ENCODE measurements around the gene NSUN3. TPM values are rescaled to one million over a fixed set of nuclear protein-coding genes. Genes with fewer than 3 reads are reported as not detected.

Gene NSUN3
- total and polyA plus RNA-seq, 10 of the 15 experiments (the other 5 are each of a cell fraction or from before 2014, with no cell fraction given): 9.1 to 20.3 (median 11.7) TPM

- Histone ChIP-seq H3K36me3 (ENCODE audit: control insufficient read depth in 2 of 2, insufficient read depth in 2 of 2, low read length in 1 of 2) (peaks cover 5 to 28% of the 10 kb centered on the region in 2 experiments), H3K79me2 (ENCODE audit: control insufficient read depth, insufficient read depth, low read length) (no peaks in the 10 kb centered on the region), H3K9ac (ENCODE audit: control insufficient read depth, insufficient read depth, low read length) (no peak overlapping the region), H3K4me1 (ENCODE audit: control insufficient read depth, insufficient read depth, low read length) (no peaks in the 10 kb centered on the region), H3K27me3 (replicated peaks in 1 of 2; ENCODE audit: control insufficient read depth in 2 of 2, insufficient read depth in 2 of 2, low read length in 1 of 2) (no peaks in the 10 kb centered on the region), H3K4me3 (no peak overlapping the region), H3K9me3 (replicated peaks; ENCODE audit: control insufficient read depth, insufficient read depth, low read length) (no peaks in the 10 kb centered on the region), H3K27ac (ENCODE audit: control insufficient read depth, insufficient read depth) (no peak overlapping the region), H3K4me2 (ENCODE audit: control insufficient read depth, insufficient read depth) (no peak overlapping the region), H4K20me1 (ENCODE audit: control insufficient read depth, insufficient read depth) (no peaks in the 10 kb centered on the region), H2AFZ (ENCODE audit: control insufficient read depth, low read depth, low read length) (no peak overlapping the region)
- ChIA-PET SMC1A (ENCODE audit: uncharacterized antibody, unreplicated experiment) (interaction anchor here (1.0 to 1.7 kb wide), 3 partner anchors 17 to 96 kb away, joined by 3 to 6 read pairs (median 5); no protein-coding TSS in a partner anchor), POLR2A (no interaction called here), RAD21 (ENCODE audit: unreplicated experiment) (interaction anchor here (1.9 kb wide), 1 partner anchor 29 kb away, joined by 8 read pairs; no protein-coding TSS in a partner anchor), CTCF (interaction anchor here (1.3 kb wide), 2 partner anchors 29 to 61 kb away, joined by 3 to 4 read pairs; no protein-coding TSS in a partner anchor)
- intact Hi-C loops (cut with micrococcal nuclease; ENCODE audit: unreplicated experiment) (no loop called here), in situ Hi-C loops (cut with MboI) (no loop called here)
- TF ChIP-seq SMAD5 (IDR thresholded peaks at IDR 0.05; ENCODE audit: low read depth) (no peak), ATF7 (IDR thresholded peaks at IDR 0.05; ENCODE audit: low read depth) (no peak), ZBTB4 (CRISPR knock-in tag; IDR thresholded peaks at IDR 0.05) (no peak), STAT3 (IDR thresholded peaks at IDR 0.05; ENCODE audit: low read depth, low read length) (no peak), ZNF207 (IDR thresholded peaks at IDR 0.05; ENCODE audit: borderline replicate concordance) (no peak), NR2C1 (IDR thresholded peaks at IDR 0.05) (no peak), EGR1 (IDR thresholded peaks at IDR 0.05; ENCODE audit: borderline replicate concordance in 1 of 2, low read depth in 2 of 2, low read length in 2 of 2) (no peak), SPI1 (IDR thresholded peaks at IDR 0.05; ENCODE audit: borderline replicate concordance, insufficient read depth, low read depth, low read length) (no peak), BCL3 (IDR thresholded peaks at IDR 0.05; ENCODE audit: borderline replicate concordance, insufficient read depth, low read depth, low read length, poor library complexity, severe bottlenecking) (no peak), IRF3 (IDR thresholded peaks at IDR 0.05) (no peak), YY1 (IDR thresholded peaks at IDR 0.05; ENCODE audit: low read depth, low read length) (no peak), HSF1 (IDR thresholded peaks at IDR 0.05; ENCODE audit: low read depth, low read length) (no peak), MEF2A (IDR thresholded peaks at IDR 0.05; ENCODE audit: insufficient read depth, low read depth, low read length) (no peak), CHD4 (IDR thresholded peaks at IDR 0.05) (no peak)
- no TSS peak for BruUV-seq (replicated peaks)
- no peak for FAIRE-seq
- 98% methylated on average over 3 of the region's 3 CpGs for WGBS (ENCODE audit: insufficient coverage, insufficient replicate concordance, low lambda C conversion rate, missing lambda C conversion rate)
- no peak for ATAC-seq
- no peak for DNase-seq (ENCODE audit: low read depth, low spot score)
Measured at GRCh38 chr3:94098452-94098851, 35.6 kb downstream of the NSUN3 start.
